Esophagus squamous epithelium (tissue), 4 donors: Measurements from ENCODE around the gene CXCL14.

Experiments
- CTCF ChIP-seq, 6 experiments: fragments of 450-650 bp in 4 of 6; fragments of 200-600 bp in 2 of 6; sonication (generic) in 2 of 6; IDR thresholded peaks; one replicate each; pipeline ENCODE4 v1.5.1; 2016 to 2019; ENCODE audit warnings: antibody characterized with exemption in 6 of 6, mild to moderate bottlenecking in 4 of 6, moderate library complexity in 4 of 6
- POLR2A ChIP-seq, 4 donors: fragments of 450-650 bp; IDR thresholded peaks; one replicate each; pipeline ENCODE4 v1.6.1; 2017; ENCODE audit warnings: antibody characterized with exemption in 4 of 4, mild to moderate bottlenecking in 4 of 4, moderate library complexity in 3 of 4

GRCh38 chr5:135533334-135533733, 45.5 kb downstream of the CXCL14 start:
- TF ChIP-seq CTCF (IDR thresholded peaks at IDR 0.05) (no peak), POLR2A (IDR thresholded peaks at IDR 0.05) (no peak)
